ENCODE results near the gene AMBRA1.

Gene AMBRA1

GRCh38 chr11:46535688-46536087 lies 58.1 kb downstream of the AMBRA1 start:
- Histone ChIP-seq H3K4me3 (ENCODE audit: low read length) (no peak overlapping the region), H3K9me3 (ENCODE audit: control insufficient read depth, low read length) (no peaks in the 10 kb centered on the region), H3K4me1 (ENCODE audit: control insufficient read depth, insufficient read depth, low read length) (peaks cover 5% of the 10 kb centered on the region), H3K9ac (ENCODE audit: low read length) (no peak overlapping the region), H3K27me3 (ENCODE audit: control insufficient read depth, insufficient read depth, low read length) (no peaks in the 10 kb centered on the region), H3K36me3 (ENCODE audit: control insufficient read depth, insufficient read depth, low read length) (no peaks in the 10 kb centered on the region)

GRCh38 chr11:46534711-46535110 lies 59.1 kb downstream of the AMBRA1 start:
- no peak overlapping the region for H3K9ac ChIP-seq (ENCODE audit: low read length)
- peaks cover 5% of the 10 kb centered on the region for H3K4me1 ChIP-seq (ENCODE audit: control insufficient read depth, insufficient read depth, low read length)
- H3K27me3 ChIP-seq (ENCODE audit: control insufficient read depth, insufficient read depth, low read length): no peaks in the 10 kb centered on the region
- no peaks in the 10 kb centered on the region for H3K9me3 ChIP-seq (ENCODE audit: control insufficient read depth, low read length)
- H3K4me3 ChIP-seq (ENCODE audit: low read length): no peak overlapping the region
- no peaks in the 10 kb centered on the region for H3K36me3 ChIP-seq (ENCODE audit: control insufficient read depth, insufficient read depth, low read length)

GRCh38 chr11:46533396-46534100 lies 60.3 kb downstream of the AMBRA1 start:
- no peaks in the 10 kb centered on the region for H3K9me3 ChIP-seq (ENCODE audit: control insufficient read depth, low read length)
- no peaks in the 10 kb centered on the region for H3K36me3 ChIP-seq (ENCODE audit: control insufficient read depth, insufficient read depth, low read length)

GRCh38 chr11:46529928-46530574 lies 63.8 kb downstream of the AMBRA1 start:
- H3K4me1 ChIP-seq (ENCODE audit: control insufficient read depth, insufficient read depth, low read length): peaks cover 12% of the 10 kb centered on the region
- no peaks in the 10 kb centered on the region for H3K36me3 ChIP-seq (ENCODE audit: control insufficient read depth, insufficient read depth, low read length)
- no peaks in the 10 kb centered on the region for H3K9me3 ChIP-seq (ENCODE audit: control insufficient read depth, low read length)
- H3K4me3 ChIP-seq (ENCODE audit: low read length): no peak overlapping the region
- H3K27me3 ChIP-seq (ENCODE audit: control insufficient read depth, insufficient read depth, low read length): no peaks in the 10 kb centered on the region
- H3K9ac ChIP-seq (ENCODE audit: low read length): no peak overlapping the region

More at GRCh38 chr11:46533396-46534100, 60.3 kb downstream of the AMBRA1 start:
- H3K4me1 ChIP-seq (ENCODE audit: control insufficient read depth, insufficient read depth, low read length): peaks cover 17% of the 10 kb centered on the region
- no peaks in the 10 kb centered on the region for H3K27me3 ChIP-seq (ENCODE audit: control insufficient read depth, insufficient read depth, low read length)
- H3K9ac ChIP-seq (ENCODE audit: low read length): no peak overlapping the region
- no peak overlapping the region for H3K4me3 ChIP-seq (ENCODE audit: low read length)

- H3K9ac ChIP-seq (ENCODE audit: low read length): peak overlapping the region; percentile 5
- peaks cover 12% of the 10 kb centered on the region for H3K4me1 ChIP-seq (ENCODE audit: control insufficient read depth, insufficient read depth, low read length)
- H3K4me3 ChIP-seq (ENCODE audit: low read length): no peak overlapping the region
- no peaks in the 10 kb centered on the region for H3K9me3 ChIP-seq (ENCODE audit: control insufficient read depth, low read length)
- no peaks in the 10 kb centered on the region for H3K27me3 ChIP-seq (ENCODE audit: control insufficient read depth, insufficient read depth, low read length)
- H3K36me3 ChIP-seq (ENCODE audit: control insufficient read depth, insufficient read depth, low read length): no peaks in the 10 kb centered on the region
Measured at GRCh38 chr11:46529095-46529905, 64.5 kb downstream of the AMBRA1 start.

- H3K9ac ChIP-seq (ENCODE audit: low read length): peak overlapping the region; percentile 5
- H3K4me3 ChIP-seq (ENCODE audit: low read length): no peak overlapping the region
- H3K9me3 ChIP-seq (ENCODE audit: control insufficient read depth, low read length): no peaks in the 10 kb centered on the region
- H3K27me3 ChIP-seq (ENCODE audit: control insufficient read depth, insufficient read depth, low read length): no peaks in the 10 kb centered on the region
- H3K4me1 ChIP-seq (ENCODE audit: control insufficient read depth, insufficient read depth, low read length): peaks cover 12% of the 10 kb centered on the region
- no peaks in the 10 kb centered on the region for H3K36me3 ChIP-seq (ENCODE audit: control insufficient read depth, insufficient read depth, low read length)
Measured at GRCh38 chr11:46528445-46529094, 65.3 kb downstream of the AMBRA1 start.

- H3K4me1 ChIP-seq (ENCODE audit: control insufficient read depth, insufficient read depth, low read length): peaks cover 21% of the 10 kb centered on the region
- no peaks in the 10 kb centered on the region for H3K36me3 ChIP-seq (ENCODE audit: control insufficient read depth, insufficient read depth, low read length)
- H3K9ac ChIP-seq (ENCODE audit: low read length): no peak overlapping the region
- no peaks in the 10 kb centered on the region for H3K9me3 ChIP-seq (ENCODE audit: control insufficient read depth, low read length)
- no peak overlapping the region for H3K4me3 ChIP-seq (ENCODE audit: low read length)
- no peaks in the 10 kb centered on the region for H3K27me3 ChIP-seq (ENCODE audit: control insufficient read depth, insufficient read depth, low read length)
Measured at GRCh38 chr11:46527591-46528130, 66.2 kb downstream of the AMBRA1 start.

- peaks cover 22% of the 10 kb centered on the region for H3K4me1 ChIP-seq (ENCODE audit: control insufficient read depth, insufficient read depth, low read length)
- no peak overlapping the region for H3K4me3 ChIP-seq (ENCODE audit: low read length)
- H3K9me3 ChIP-seq (ENCODE audit: control insufficient read depth, low read length): no peaks in the 10 kb centered on the region
- no peaks in the 10 kb centered on the region for H3K27me3 ChIP-seq (ENCODE audit: control insufficient read depth, insufficient read depth, low read length)
- no peaks in the 10 kb centered on the region for H3K36me3 ChIP-seq (ENCODE audit: control insufficient read depth, insufficient read depth, low read length)
- no peak overlapping the region for H3K9ac ChIP-seq (ENCODE audit: low read length)
Measured at GRCh38 chr11:46526216-46527215, 67.3 kb downstream of the AMBRA1 start.

GRCh38 chr11:46524201-46524770 lies 69.5 kb downstream of the AMBRA1 start:
- H3K9me3 ChIP-seq (ENCODE audit: control insufficient read depth, low read length): no peaks in the 10 kb centered on the region
- H3K4me1 ChIP-seq (ENCODE audit: control insufficient read depth, insufficient read depth, low read length): peaks cover 18% of the 10 kb centered on the region
- no peak overlapping the region for H3K9ac ChIP-seq (ENCODE audit: low read length)
- no peaks in the 10 kb centered on the region for H3K36me3 ChIP-seq (ENCODE audit: control insufficient read depth, insufficient read depth, low read length)
- no peak overlapping the region for H3K4me3 ChIP-seq (ENCODE audit: low read length)
- no peaks in the 10 kb centered on the region for H3K27me3 ChIP-seq (ENCODE audit: control insufficient read depth, insufficient read depth, low read length)

- H3K4me3 ChIP-seq (ENCODE audit: low read length): no peak overlapping the region
- H3K4me1 ChIP-seq (ENCODE audit: control insufficient read depth, insufficient read depth, low read length): peaks cover 10% of the 10 kb centered on the region
- H3K9ac ChIP-seq (ENCODE audit: low read length): no peak overlapping the region
- H3K9me3 ChIP-seq (ENCODE audit: control insufficient read depth, low read length): no peaks in the 10 kb centered on the region
- no peaks in the 10 kb centered on the region for H3K27me3 ChIP-seq (ENCODE audit: control insufficient read depth, insufficient read depth, low read length)
- H3K36me3 ChIP-seq (ENCODE audit: control insufficient read depth, insufficient read depth, low read length): no peaks in the 10 kb centered on the region
Measured at GRCh38 chr11:46523290-46523689, 70.5 kb downstream of the AMBRA1 start.

Measured in mucosa of stomach (tissue), 1 donor.